MM.1S (cell line): ENCODE data around the gene TUBGCP6.

Source experiments
- DNase-seq: peaks from one replicate; pipeline ENCODE4 v3.0.0-alpha.2; 2015
- H2AFZ ChIP-seq: fragments of 300-600 bp; sonication (generic); 2 replicates; pipeline ENCODE4 v1.6.0; 2016; ENCODE audit warnings: antibody characterized with exemption, low read length
- H3F3A ChIP-seq: fragments of 300-600 bp; sonication (generic); 2 replicates; pipeline ENCODE4 v1.6.1; 2016; ENCODE audit warnings: mild to moderate bottlenecking, antibody characterized with exemption, low read length, moderate library complexity, mixed read lengths; ENCODE audit not compliant: insufficient read depth
- H3K27ac ChIP-seq: fragments of 300-600 bp; sonication (generic); 2 replicates; pipeline ENCODE4 v1.5.1; 2016; ENCODE audit warnings: mild to moderate bottlenecking, low read length
- H3K27me3 ChIP-seq: fragments of 300-600 bp; sonication (generic); replicated peaks from 2 replicates; pipeline ENCODE4 v1.6.0; 2016; ENCODE audit warnings: low read length; ENCODE audit not compliant: insufficient read depth
- H3K36me3 ChIP-seq: fragments of 300-600 bp; sonication (generic); replicated peaks from 2 replicates; pipeline ENCODE4 v1.6.1; 2016; ENCODE audit warnings: mild to moderate bottlenecking, low read length, mixed read lengths; ENCODE audit not compliant: insufficient read depth
- H3K4me1 ChIP-seq: fragments of 300-600 bp; sonication (generic); 2 replicates; pipeline ENCODE4 v1.6.1; 2016; ENCODE audit warnings: low read length, mixed read lengths
- H3K4me2 ChIP-seq: fragments of 300-600 bp; sonication (generic); 2 replicates; pipeline ENCODE4 v1.6.0; 2016; ENCODE audit warnings: low read depth, low read length
- H3K4me3 ChIP-seq: fragments of 300-600 bp; sonication (generic); 2 replicates; pipeline ENCODE4 v1.5.1; 2016; ENCODE audit warnings: low read length, mixed read lengths
- H3K79me2 ChIP-seq: fragments of 300-600 bp; sonication (generic); 2 replicates; pipeline ENCODE4 v1.6.1; 2016; ENCODE audit warnings: mixed run types, low read length, mixed read lengths
- H3K9ac ChIP-seq: fragments of 300-600 bp; sonication (generic); 2 replicates; pipeline ENCODE4 v1.6.1; 2016; ENCODE audit warnings: low read length, mixed read lengths
- H3K9me2 ChIP-seq: fragments of 300-600 bp; sonication (generic); replicated peaks from 2 replicates; pipeline ENCODE4 v1.6.1; 2016; ENCODE audit warnings: mild to moderate bottlenecking, low read length, mixed read lengths; ENCODE audit not compliant: insufficient read depth
- H3K9me3 ChIP-seq: fragments of 300-600 bp; sonication (generic); replicated peaks from 2 replicates; pipeline ENCODE4 v1.6.1; 2016; ENCODE audit warnings: mild to moderate bottlenecking, low read length, mixed read lengths; ENCODE audit not compliant: insufficient read depth
- H4K20me1 ChIP-seq: fragments of 300-600 bp; sonication (generic); 2 replicates; pipeline ENCODE4 v1.6.1; 2016; ENCODE audit warnings: mild to moderate bottlenecking, low read length, moderate library complexity, mixed read lengths; ENCODE audit not compliant: insufficient read depth
- EZH2 ChIP-seq: fragments of 300-600 bp; sonication (generic); optimal IDR thresholded peaks from 2 replicates; pipeline ENCODE3; 2017; ENCODE audit warnings: low read depth, mild to moderate bottlenecking, antibody characterized with exemption, low read length, mixed read lengths
- EZH2phosphoT487 ChIP-seq: fragments of 300-600 bp; sonication (generic); IDR thresholded peaks from 2 replicates; pipeline ENCODE4 v1.6.1; 2018; ENCODE audit warnings: antibody characterized with exemption, low read length
- TF ChIP-seq, protein P1 (sequence below): fragments of 300-600 bp; sonication (generic); IDR thresholded peaks from 2 replicates; pipeline ENCODE4 v1.5.1; 2016; ENCODE audit warnings: antibody characterized with exemption, low read length, mixed read lengths

TUBGCP6 gene

DNA sequence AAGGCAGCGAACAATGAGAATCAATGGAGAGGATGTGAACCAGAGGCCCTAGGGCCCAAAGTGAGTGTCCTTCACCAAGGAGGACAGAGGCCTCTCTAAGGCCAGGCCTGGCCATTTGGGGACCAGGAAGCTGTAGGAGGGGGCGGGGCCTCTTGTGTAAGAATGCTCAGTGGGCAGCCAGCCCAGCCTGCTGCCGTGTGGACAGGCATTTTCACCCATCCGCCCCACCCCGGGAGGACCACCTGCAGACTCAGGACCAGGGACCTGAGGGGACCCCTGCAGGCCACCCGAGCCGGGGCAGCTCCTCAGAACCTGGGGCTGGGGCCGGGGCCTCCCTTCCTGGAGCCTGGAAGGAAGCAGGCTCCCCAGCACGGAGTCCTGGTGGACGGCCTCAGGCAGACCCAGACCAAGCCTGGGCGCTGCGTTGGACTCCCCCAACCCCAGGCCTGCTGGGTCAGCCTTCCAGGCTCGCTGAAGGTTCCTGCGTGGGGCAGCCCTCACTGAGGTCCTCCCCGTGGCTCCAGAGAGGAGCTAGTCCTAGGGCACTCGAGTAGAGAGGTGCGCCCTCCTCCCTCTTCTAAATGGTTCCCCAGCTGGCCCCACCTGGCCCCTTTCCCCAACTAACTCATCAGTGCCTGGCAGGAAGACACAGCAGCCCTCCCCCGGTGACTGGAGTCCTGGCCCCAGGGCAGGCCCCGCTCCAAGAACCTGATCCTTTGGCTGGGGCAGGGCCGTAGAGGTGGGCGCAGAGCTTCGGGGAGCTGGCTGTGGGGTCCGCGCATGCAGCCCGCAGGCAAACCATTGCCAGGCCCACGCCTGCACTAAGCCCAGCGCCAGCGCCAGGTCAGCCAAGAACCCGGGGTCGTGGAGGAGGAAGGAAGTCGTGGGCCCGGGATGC, 60.6 kb downstream of the TUBGCP6 start:
- H3K79me2 ChIP-seq = peaks cover 35% of the 10 kb centered on the region
- H2AFZ ChIP-seq = no peak overlapping the region
- no peaks in the 10 kb centered on the region for H4K20me1 ChIP-seq
- peaks cover 4% of the 10 kb centered on the region; the same call in 1 of the 2 replicates for H3K27me3 ChIP-seq
- no peak overlapping the region for H3K4me3 ChIP-seq
- no peak overlapping the region for H3K4me2 ChIP-seq
- peaks cover 24% of the 10 kb centered on the region for H3K4me1 ChIP-seq
- H3K9me2 ChIP-seq = no peaks in the 10 kb centered on the region
- H3K9me3 ChIP-seq = no peaks in the 10 kb centered on the region
- H3K27ac ChIP-seq = no peak overlapping the region
- DNase-seq = no peak
- no peak overlapping the region for H3K9ac ChIP-seq
- no peaks in the 10 kb centered on the region for H3K36me3 ChIP-seq
- TF ChIP-seq, protein P1, sequence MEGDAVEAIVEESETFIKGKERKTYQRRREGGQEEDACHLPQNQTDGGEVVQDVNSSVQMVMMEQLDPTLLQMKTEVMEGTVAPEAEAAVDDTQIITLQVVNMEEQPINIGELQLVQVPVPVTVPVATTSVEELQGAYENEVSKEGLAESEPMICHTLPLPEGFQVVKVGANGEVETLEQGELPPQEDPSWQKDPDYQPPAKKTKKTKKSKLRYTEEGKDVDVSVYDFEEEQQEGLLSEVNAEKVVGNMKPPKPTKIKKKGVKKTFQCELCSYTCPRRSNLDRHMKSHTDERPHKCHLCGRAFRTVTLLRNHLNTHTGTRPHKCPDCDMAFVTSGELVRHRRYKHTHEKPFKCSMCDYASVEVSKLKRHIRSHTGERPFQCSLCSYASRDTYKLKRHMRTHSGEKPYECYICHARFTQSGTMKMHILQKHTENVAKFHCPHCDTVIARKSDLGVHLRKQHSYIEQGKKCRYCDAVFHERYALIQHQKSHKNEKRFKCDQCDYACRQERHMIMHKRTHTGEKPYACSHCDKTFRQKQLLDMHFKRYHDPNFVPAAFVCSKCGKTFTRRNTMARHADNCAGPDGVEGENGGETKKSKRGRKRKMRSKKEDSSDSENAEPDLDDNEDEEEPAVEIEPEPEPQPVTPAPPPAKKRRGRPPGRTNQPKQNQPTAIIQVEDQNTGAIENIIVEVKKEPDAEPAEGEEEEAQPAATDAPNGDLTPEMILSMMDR = no peak
- no peak for TF ChIP-seq EZH2
- TF ChIP-seq EZH2phosphoT487 = no peak
- H3F3A ChIP-seq = peaks cover 23% of the 10 kb centered on the region

DNA sequence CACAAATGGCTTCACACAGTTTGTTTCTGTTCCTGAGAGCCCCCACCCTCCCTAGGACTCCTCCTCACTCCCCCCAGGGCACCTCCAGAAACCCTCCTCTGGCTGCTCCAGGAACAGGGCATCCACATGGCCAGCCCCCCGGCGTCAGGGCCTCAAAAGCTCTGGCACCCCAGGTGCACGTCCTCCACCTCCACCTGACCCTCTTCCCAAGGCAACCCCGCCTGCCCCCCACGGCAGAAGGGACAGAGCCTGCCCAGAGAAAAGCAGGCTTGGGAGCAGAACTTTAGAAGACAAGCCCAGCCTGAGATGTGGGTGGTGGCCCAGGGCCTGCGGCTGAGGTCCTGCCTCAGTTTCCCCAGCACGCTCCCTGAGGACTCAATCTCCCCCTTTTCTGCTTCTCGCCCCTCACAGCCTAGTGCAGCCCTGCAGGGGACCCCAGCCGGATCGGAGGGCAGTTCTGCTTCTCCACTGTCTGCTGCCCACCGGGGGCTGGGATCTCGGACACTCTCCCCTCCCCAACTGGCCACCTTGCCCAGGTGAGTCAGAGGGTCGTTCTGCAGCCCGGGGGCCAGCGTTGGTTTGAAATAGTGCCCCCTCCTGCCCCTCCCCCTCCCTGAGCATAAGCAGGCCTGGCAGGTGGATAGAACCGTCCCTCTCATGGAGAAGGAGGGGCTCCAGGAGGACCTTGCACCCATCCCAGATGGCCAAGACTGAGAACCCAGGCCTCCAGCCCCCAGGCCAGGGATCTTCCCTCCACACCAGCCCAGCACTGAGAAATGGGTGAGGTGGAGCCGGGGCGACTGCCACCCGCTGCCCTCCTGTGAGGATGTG, 61.5 kb downstream of the TUBGCP6 start:
- no peaks in the 10 kb centered on the region for H3K9me2 ChIP-seq
- H3K4me1 ChIP-seq = peaks cover 15% of the 10 kb centered on the region
- H3K27me3 ChIP-seq = peaks cover 4% of the 10 kb centered on the region; the same call in 1 of the 2 replicates
- H2AFZ ChIP-seq = no peak overlapping the region
- H3K4me3 ChIP-seq = no peak overlapping the region
- H3K27ac ChIP-seq = no peak overlapping the region
- DNase-seq = no peak
- H3K36me3 ChIP-seq = no peaks in the 10 kb centered on the region
- peaks cover 26% of the 10 kb centered on the region for H3K79me2 ChIP-seq
- TF ChIP-seq EZH2 (no peak), EZH2phosphoT487 (no peak)
- TF ChIP-seq, protein P1 = no peak
- peaks cover 14% of the 10 kb centered on the region for H3F3A ChIP-seq
- no peaks in the 10 kb centered on the region for H4K20me1 ChIP-seq
- no peaks in the 10 kb centered on the region for H3K9me3 ChIP-seq
- H3K4me2 ChIP-seq = no peak overlapping the region
- no peak overlapping the region for H3K9ac ChIP-seq

DNA sequence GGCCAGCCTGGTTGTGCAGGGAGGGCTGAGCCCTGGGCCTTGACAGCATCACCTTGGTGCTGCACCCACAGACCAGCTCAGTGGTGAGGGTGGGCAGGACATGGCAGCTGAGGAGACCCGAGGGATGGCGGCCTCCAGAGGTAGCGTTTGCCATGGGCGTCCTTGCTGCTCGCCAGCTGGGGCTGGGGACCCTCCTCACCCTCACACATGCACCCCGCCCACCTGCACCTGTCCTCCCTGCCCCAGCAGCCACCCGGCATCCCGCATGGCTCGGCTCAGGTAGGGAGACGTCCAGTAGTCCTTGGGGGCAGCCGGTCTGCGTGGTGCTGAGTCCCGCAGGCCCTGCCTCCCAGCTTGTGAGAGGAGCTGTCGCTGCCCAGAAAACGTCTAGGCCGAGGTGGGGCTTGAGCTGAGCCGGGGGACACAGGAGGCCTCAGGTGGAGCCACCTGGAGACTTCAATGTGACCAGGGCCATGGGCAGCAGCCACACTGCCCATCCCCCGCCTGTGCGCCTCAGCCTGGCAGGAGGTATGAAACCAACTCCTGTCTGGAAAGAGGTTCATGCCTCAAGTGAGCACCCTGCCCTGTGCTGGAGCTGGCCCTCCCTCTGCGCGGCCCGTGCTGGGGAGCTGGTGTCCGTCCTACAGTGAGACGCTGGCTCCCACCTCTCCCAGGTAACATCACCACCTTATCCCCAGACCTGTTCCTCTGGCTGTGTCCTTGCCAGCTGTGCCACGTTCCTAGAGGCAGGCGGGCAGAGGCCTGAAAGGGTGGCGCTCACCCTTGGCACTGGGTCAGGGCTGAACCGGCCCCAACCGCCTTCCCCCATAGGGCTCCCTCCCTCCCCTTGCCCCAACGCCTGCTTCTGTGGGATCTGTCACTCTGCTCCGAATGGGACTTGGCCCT, 62.4 kb downstream of the TUBGCP6 start:
- no peaks in the 10 kb centered on the region for H3K9me2 ChIP-seq
- no peak overlapping the region for H3K4me3 ChIP-seq
- no peak overlapping the region for H3K4me2 ChIP-seq
- no peak overlapping the region for H3K27ac ChIP-seq
- H3F3A ChIP-seq = peaks cover 10% of the 10 kb centered on the region
- no peaks in the 10 kb centered on the region for H3K36me3 ChIP-seq
- H4K20me1 ChIP-seq = no peaks in the 10 kb centered on the region
- H3K4me1 ChIP-seq = peaks cover 11% of the 10 kb centered on the region
- TF ChIP-seq, protein P1 = no peak
- DNase-seq = no peak
- H3K9me3 ChIP-seq = no peaks in the 10 kb centered on the region
- H2AFZ ChIP-seq = no peak overlapping the region
- H3K27me3 ChIP-seq = peaks cover 4% of the 10 kb centered on the region; the same call in 1 of the 2 replicates
- no peak overlapping the region for H3K9ac ChIP-seq
- H3K79me2 ChIP-seq = peaks cover 18% of the 10 kb centered on the region
